Neural cell (in vitro differentiated cells): ENCODE measurements around the gene ZC3H4. TPM values are rescaled to one million over a fixed set of nuclear protein-coding genes. Genes with fewer than 3 reads are reported as not detected.

Experiments used
- H2AFZ ChIP-seq: fragments of 200-600, 300-800 bp; sonication (generic), shearing (Covaris generic); 2 replicates; pipeline ENCODE4 v1.6.0; 2014; ENCODE audit warnings: low read depth, mild to moderate bottlenecking, antibody characterized with exemption, low read length, moderate library complexity
- H3F3A ChIP-seq: fragments of 200-600 bp; shearing (Covaris generic); 2 replicates; pipeline ENCODE4 v1.6.1; 2016; ENCODE audit warnings: mild to moderate bottlenecking, moderate library complexity, mixed read lengths, antibody characterized with exemption, low read length; ENCODE audit not compliant: insufficient read depth, poor library complexity, severe bottlenecking
- H3K27ac ChIP-seq: fragments of 200-600, 300-800 bp; sonication (generic), shearing (Covaris generic); 2 replicates; pipeline ENCODE4 v1.5.1; 2014; ENCODE audit warnings: mild to moderate bottlenecking, low read length, moderate library complexity
- H3K27me3 ChIP-seq: fragments of 300-800, 200-600 bp; sonication (generic), shearing (Covaris generic); 2 replicates; pipeline ENCODE4 v1.6.0; 2014; ENCODE audit warnings: mild to moderate bottlenecking, low read depth, low read length, moderate library complexity; ENCODE audit not compliant: insufficient read depth
- H3K36me3 ChIP-seq: fragments of 300-800, 200-600 bp; sonication (generic), shearing (Covaris generic); 2 replicates; pipeline ENCODE4 v1.5.1; 2014; ENCODE audit warnings: mild to moderate bottlenecking, antibody characterized with exemption, low read length, moderate library complexity; ENCODE audit not compliant: insufficient read depth
- H3K4me2 ChIP-seq: fragments of 300-800, 200-600 bp; sonication (generic), shearing (Covaris generic); 2 replicates; pipeline ENCODE4 v1.6.0; 2014; ENCODE audit warnings: mild to moderate bottlenecking, low read length
- H3K4me3 ChIP-seq: fragments of 300-800, 200-600 bp; sonication (generic), shearing (Covaris generic); 2 replicates; pipeline ENCODE4 v1.5.1; 2014; ENCODE audit warnings: mild to moderate bottlenecking, low read length, moderate library complexity
- H3K79me2 ChIP-seq: fragments of 200-600 bp; shearing (Covaris generic); replicated peaks from 2 replicates; pipeline ENCODE4 v1.6.0; 2014; ENCODE audit warnings: mild to moderate bottlenecking, low read length, moderate library complexity; ENCODE audit not compliant: insufficient read depth
- H3K9ac ChIP-seq: fragments of 300-800, 200-600 bp; sonication (generic), shearing (Covaris generic); 2 replicates; pipeline ENCODE4 v1.6.1; 2016; ENCODE audit warnings: mild to moderate bottlenecking, low read length, mixed read lengths
- H3K9me2 ChIP-seq: fragments of 200-600 bp; shearing (Covaris generic); 2 replicates; pipeline ENCODE4 v1.6.1; 2016; ENCODE audit warnings: mild to moderate bottlenecking, low read length, mixed read lengths; ENCODE audit not compliant: insufficient read depth
- H3K9me3 ChIP-seq: fragments of 200-600, 300-800 bp; sonication (generic), shearing (Covaris generic); 2 replicates; pipeline ENCODE4 v1.6.1; 2016; ENCODE audit warnings: mild to moderate bottlenecking, mixed run types, low read length, moderate library complexity, mixed read lengths
- H4K20me1 ChIP-seq: fragments of 200-600 bp; shearing (Covaris generic); 2 replicates; pipeline ENCODE4 v1.6.1; 2016; ENCODE audit warnings: mild to moderate bottlenecking, mixed run types; ENCODE audit not compliant: insufficient read depth
- CTCF ChIP-seq: fragments of 450-650 bp; IDR thresholded peaks from 2 replicates; pipeline ENCODE4 v1.5.1; 2014; ENCODE audit warnings: antibody characterized with exemption, mild to moderate bottlenecking, moderate library complexity; ENCODE audit not compliant: poor library complexity, severe bottlenecking
- EZH2 ChIP-seq: fragments of 200-600, 300-800 bp; shearing (Covaris generic), sonication (generic); IDR thresholded peaks from 2 replicates; pipeline ENCODE4 v1.6.1; 2014; ENCODE audit warnings: antibody characterized with exemption, low read length, borderline replicate concordance, mild to moderate bottlenecking; ENCODE audit not compliant: insufficient read depth, poor library complexity, severe bottlenecking
- MXI1 ChIP-seq: fragments of 450-650 bp; conservative IDR thresholded peaks from 2 replicates; pipeline ENCODE4 v1.6.1; 2014; ENCODE audit warnings: antibody characterized with exemption, mild to moderate bottlenecking; ENCODE audit not compliant: poor library complexity, severe bottlenecking
- RAD21 ChIP-seq: fragments of 450-650 bp; conservative IDR thresholded peaks from 2 replicates; pipeline ENCODE4 v1.6.1; 2014; ENCODE audit warnings: antibody characterized with exemption, mild to moderate bottlenecking, moderate library complexity
- REST ChIP-seq: IDR thresholded peaks from 2 replicates; pipeline ENCODE4 v1.6.1; 2012; ENCODE audit warnings: borderline replicate concordance
- SMC3 ChIP-seq: fragments of 450-650 bp; conservative IDR thresholded peaks from 2 replicates; pipeline ENCODE4 v1.6.1; 2014; ENCODE audit warnings: antibody characterized with exemption, mild to moderate bottlenecking, moderate library complexity; ENCODE audit not compliant: poor library complexity
- TAF1 ChIP-seq: IDR thresholded peaks from 2 replicates; pipeline ENCODE4 v1.6.1; 2012; ENCODE audit warnings: low read depth
- polyA plus RNA-seq: library from polyadenylated mRNA; depleted of rRNA; stranded (reverse); fragments of >200 nt; gene quantifications from 2 replicates; pipeline ENCODE4 v1.2.3, GENCODE V29; 2014

The ZC3H4 gene
- polyA plus RNA-seq, 1 donor from 2014 or later = 5.1 TPM

- no peak for TF ChIP-seq EZH2
- TF ChIP-seq RAD21 = no peak
- no peak for TF ChIP-seq MXI1
- no peak for TF ChIP-seq CTCF
- no peak for TF ChIP-seq SMC3
- no peak for TF ChIP-seq TAF1
- TF ChIP-seq REST = no peak
- H3K4me2 ChIP-seq = no peak overlapping the region
- H3F3A ChIP-seq = no peaks in the 10 kb centered on the region
- H3K27me3 ChIP-seq = no peaks in the 10 kb centered on the region
- no peaks in the 10 kb centered on the region for H3K79me2 ChIP-seq
- H3K4me3 ChIP-seq = no peak overlapping the region
- no peak overlapping the region for H3K9ac ChIP-seq
- H3K36me3 ChIP-seq = no peaks in the 10 kb centered on the region
- H3K27ac ChIP-seq = no peak overlapping the region
- no peaks in the 10 kb centered on the region for H3K9me2 ChIP-seq
- no peaks in the 10 kb centered on the region for H4K20me1 ChIP-seq
- no peak overlapping the region for H2AFZ ChIP-seq
- no peaks in the 10 kb centered on the region for H3K9me3 ChIP-seq
Measured at GRCh38 chr19:47089767-47090350, 23.7 kb downstream of the ZC3H4 start.

GRCh38 chr19:47086280-47086679 lies 27.3 kb downstream of the ZC3H4 start:
- Histone ChIP-seq H3K9ac (no peak overlapping the region), H4K20me1 (no peaks in the 10 kb centered on the region), H3K4me3 (no peak overlapping the region), H3K27me3 (no peaks in the 10 kb centered on the region), H3F3A (no peaks in the 10 kb centered on the region), H3K79me2 (no peaks in the 10 kb centered on the region), H3K36me3 (no peaks in the 10 kb centered on the region), H3K27ac (no peak overlapping the region), H2AFZ (no peak overlapping the region), H3K9me3 (no peaks in the 10 kb centered on the region), H3K4me2 (no peak overlapping the region), H3K9me2 (no peaks in the 10 kb centered on the region)
- no peak for TF ChIP-seq SMC3

GRCh38 chr19:47084879-47085439 lies 28.6 kb downstream of the ZC3H4 start:
- Histone ChIP-seq H3K27me3 (no peaks in the 10 kb centered on the region), H3F3A (no peaks in the 10 kb centered on the region), H3K9me2 (no peaks in the 10 kb centered on the region), H3K9me3 (no peaks in the 10 kb centered on the region), H4K20me1 (no peaks in the 10 kb centered on the region), H3K4me2 (no peak overlapping the region), H3K4me3 (no peak overlapping the region), H3K27ac (no peak overlapping the region), H3K9ac (no peak overlapping the region), H3K79me2 (no peaks in the 10 kb centered on the region), H2AFZ (no peak overlapping the region), H3K36me3 (no peaks in the 10 kb centered on the region)
- TF ChIP-seq RAD21 = no peak
- TF ChIP-seq REST = no peak
